ENCODE measurements around the gene PLEKHG5. TPM values are rescaled to one million over a fixed set of nuclear protein-coding genes. Genes with fewer than 3 reads are reported as not detected.
"Not testable (repeated sequence)": the region's sequence is repeated elsewhere in the genome, so short reads cannot be mapped to it uniquely, and the experiment has no call there.

PLEKHG5 gene
- total RNA-seq, 1 donor from 2014 or later = 24.5 TPM

GRCh38 chr1:6445062-6445763, 46.3 kb downstream of the PLEKHG5 start:
- DNase-seq = no peak

- DNase-seq = no peak
These were observed 47.1 kb downstream of the PLEKHG5 start for GRCh38 chr1:6444377-6444776.

DNA sequence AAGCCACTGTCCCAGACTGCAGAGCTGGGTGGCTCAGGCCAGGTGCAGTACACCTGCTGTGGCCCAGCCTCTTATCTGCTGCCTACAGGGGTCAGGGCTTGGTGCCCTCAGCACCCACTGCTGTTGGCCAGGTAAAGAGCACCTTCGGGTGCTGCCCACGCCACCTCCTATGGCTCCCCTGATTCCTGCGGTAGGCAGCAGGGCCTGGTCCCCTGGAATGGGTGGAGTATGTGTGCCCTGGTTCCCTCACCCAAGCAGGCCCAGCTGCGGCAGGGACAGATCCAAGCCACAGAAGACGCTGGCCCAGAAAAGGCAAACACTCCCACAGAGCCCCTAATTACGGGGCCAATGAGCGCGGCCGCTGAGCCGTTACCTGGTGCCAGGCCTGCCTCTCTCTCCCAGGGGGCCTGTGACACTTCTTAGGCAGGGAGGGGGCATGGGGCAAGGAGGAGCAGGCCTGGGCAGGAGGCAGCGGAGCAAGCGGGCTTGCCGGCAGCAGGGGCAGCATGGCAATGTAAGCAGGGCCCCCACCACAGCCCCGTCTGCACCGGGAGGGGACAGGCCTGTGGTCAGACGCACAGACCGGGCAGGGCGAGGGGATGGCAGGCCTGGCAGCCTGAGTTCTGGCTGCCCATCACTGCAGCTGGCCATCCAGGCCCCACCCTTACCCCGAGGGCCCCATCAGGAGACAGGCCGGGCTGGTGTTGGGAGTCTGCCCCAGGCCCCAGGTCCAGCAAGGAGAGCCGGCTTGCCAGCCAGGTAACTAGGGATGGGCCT, 47.9 kb downstream of the PLEKHG5 start:
- no peak for DNase-seq

DNA sequence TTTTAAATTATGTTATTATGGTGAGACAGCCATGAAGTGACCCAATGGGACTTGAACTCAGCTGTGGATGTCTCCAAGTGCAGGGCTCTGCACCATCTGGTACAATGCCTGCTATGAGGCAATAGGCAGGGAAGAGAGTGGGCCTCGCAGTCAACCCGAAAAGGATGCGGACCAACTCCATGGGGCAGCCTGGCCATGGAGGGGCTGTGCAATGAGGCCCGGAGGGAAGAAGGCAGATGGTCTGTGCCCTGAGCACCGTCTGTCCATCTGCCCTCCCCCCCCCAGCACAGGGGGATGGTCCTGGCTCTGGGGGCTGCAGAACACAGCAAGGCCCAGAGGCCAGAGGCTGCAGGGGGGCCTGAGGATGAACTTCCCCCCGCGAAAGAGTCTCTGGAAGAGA, 49.9 kb downstream of the PLEKHG5 start:
- DNase-seq = no peak

GRCh38 chr1:6440198-6441126, 51.0 kb downstream of the PLEKHG5 start:
- DNase-seq = no peak

- peak; percentile 71 for DNase-seq
These were observed 53.4 kb downstream of the PLEKHG5 start for GRCh38 chr1:6438047-6438525.

GRCh38 chr1:6437012-6437700, 54.3 kb downstream of the PLEKHG5 start:
- DNase-seq = not testable (repeated sequence)

DNA sequence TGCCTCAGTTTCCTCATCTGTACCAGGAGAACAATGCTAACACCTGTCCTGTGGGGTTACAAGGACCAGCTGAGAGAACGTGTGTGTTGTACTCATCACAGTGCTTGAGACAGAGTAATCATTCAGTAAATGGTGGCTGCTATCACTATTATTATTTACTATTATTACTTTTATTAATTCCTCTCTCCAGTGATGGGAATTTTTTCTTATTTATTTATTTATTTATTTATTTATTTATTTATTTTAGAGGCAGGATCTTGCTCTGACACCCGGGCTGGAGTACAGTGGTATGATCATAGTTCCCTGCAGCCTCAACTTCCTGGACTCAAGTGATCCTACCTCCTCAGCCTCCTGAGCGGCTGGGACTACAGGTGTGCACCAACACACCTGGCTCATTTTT, 55.2 kb downstream of the PLEKHG5 start:
- not testable (repeated sequence) for DNase-seq

DNA sequence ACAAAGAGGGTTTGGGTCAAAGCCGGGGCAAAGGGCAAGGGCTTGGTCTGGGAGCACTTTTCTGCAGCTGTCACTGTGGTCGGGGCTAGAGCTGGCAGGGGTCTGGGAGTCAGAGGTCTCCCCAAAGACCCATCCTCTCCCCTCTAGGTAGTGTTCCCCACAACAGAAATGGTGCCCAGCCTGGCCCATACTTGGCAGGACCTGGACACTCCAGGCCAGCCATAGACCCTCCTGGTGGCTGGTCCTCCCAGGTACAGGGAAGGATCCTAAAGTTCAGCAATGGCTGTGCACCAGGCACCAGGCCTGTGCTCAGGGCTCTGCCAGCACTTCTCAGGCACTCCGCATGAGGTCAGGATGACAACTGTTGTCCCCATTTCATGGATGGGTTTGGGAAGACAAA, 55.9 kb downstream of the PLEKHG5 start:
- DNase-seq = no peak

GRCh38 chr1:6435129-6435528, 56.3 kb downstream of the PLEKHG5 start:
- no peak for DNase-seq

- no peak for DNase-seq
These were observed 57.3 kb downstream of the PLEKHG5 start for GRCh38 chr1:6434186-6434585.

- DNase-seq = not testable (repeated sequence)
These were observed 59.6 kb downstream of the PLEKHG5 start for GRCh38 chr1:6431645-6432579.

DNA sequence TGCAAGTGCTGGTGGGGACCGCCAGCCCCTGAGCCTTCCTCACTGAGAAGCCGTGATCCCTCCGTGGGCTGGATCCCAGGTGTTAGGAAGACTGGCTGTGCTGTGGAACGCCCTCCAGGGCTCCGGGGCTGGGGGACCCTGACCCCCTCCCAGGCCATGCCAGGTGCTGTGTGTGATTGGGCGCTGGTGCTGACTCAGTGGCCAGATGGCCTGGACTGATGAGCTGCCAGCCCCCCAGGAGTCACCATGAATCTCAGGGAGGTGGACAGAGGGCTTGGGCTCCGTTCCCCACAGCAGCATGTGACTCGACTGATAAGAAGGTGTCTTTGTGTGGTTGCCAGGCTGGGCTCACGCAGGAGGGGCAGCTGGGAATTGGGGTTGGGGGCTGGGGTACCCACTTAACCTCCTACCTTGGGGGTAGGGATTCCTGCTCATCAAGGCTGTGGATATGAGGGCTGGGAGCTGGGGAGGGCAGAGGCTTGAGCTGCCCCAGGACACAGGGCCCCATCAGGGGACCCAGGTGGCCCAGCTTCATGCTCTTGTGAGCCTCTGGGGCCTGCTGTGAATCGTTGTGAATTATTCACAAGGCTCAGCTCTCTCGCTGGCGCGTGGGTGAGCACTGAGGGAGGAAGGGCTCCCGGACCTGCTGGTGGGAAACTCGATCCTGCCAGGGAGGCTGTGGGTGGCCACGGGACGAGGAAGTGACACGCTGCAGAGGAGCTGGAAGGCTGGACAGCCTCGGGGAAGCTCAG, 61.6 kb downstream of the PLEKHG5 start:
- DNase-seq = not testable (repeated sequence)

GRCh38 chr1:6428453-6428852, 63.0 kb downstream of the PLEKHG5 start:
- not testable (repeated sequence) for DNase-seq

DNA sequence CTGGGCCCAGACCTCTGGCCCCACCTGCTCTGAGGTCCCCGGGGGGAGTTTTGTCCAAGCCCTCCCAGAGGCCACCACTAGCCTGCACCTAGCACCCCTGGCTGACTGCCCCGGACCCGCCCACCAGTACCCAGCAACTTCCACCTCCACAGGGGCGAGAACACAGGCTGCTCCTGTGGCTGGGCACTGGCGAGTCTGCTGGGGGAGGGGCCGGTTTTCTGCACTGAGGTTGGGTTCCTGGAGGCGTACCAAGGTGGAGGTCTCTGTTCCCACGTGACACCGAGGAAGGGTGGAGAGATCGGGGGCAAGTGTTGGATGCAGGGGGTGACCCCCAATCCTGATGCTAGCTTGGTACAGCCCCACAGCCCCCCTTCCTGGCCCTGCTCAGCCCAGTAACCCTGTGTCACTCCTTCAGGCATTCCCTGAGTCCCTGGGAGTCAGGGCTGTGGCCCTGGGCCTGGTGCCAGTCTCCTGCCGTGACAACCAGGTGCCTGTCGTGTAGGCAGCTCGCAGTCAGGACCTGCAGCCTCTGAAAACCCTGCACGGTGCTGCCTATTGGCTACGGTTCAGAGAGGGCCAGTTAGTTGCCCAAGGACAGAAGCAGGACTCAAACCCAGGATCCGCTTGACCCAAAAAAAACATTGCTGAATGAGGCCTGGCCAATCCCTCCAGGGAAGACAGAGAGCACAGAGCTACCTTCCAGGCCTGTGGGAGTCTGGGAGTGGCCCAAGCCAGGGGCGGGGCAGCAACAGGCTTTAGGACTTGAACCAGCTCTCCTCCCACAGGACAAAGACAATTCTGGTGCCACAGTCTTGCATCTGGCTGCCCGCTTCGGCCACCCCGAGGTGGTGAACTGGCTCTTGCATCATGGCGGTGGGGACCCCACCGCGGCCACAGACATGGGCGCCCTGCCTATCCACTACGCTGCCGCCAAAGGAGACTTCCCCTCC, 63.8 kb downstream of the PLEKHG5 start:
- DNase-seq = no peak

DNA sequence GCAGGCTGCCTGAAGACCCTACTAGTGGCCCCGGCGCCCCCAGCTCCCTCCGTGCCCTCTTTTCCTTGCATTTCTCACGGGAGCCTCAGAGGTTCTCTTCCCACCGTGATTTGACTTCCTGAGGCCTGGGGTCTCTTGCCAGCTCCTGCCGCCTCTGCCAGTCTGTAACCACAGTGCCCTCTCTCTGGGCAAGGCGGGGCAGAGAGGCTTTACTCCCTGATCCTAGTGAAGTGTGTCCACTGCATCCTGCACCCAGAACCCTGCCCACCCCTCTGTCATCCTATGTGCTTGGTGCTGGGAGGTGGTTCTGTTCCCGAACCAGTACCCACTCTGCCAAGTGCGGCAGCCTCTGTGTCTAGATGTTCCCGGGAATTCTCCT, 64.5 kb downstream of the PLEKHG5 start:
- DNase-seq = no peak

DNA sequence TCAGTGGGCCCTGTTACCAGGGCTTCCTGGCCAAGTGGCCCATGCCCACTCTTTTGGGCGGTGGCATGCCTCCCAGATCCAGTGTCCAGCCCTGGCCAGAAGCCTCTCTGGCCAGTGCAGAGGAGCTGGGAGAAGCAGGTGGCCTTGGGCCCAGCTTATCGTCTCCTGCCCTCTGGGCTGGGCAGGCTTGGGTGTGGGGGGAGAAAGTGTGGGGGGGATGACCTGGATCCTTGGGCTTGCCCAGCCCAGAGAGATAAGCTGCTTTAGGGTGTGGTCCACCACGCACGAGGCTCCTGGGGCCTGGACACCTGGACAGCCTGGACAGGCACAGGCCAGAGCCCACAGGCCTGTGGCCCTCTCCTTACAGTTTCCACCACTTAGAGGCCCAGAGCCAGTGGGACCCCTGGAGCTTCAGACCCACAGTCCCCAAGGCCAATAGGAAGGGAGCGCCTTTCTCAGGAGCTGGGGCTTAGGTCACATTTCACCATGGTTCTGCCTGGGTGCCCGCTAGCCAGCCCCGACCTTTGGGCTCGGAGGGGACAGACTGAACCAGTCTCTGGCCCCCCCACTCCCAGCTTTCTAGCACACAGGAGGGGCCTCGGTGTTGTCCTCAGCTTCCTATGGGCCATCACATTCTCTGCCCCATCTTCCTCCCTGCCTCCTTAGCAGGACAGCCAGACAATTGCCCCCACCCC, 65.0 kb downstream of the PLEKHG5 start:
- no peak for DNase-seq

DNA sequence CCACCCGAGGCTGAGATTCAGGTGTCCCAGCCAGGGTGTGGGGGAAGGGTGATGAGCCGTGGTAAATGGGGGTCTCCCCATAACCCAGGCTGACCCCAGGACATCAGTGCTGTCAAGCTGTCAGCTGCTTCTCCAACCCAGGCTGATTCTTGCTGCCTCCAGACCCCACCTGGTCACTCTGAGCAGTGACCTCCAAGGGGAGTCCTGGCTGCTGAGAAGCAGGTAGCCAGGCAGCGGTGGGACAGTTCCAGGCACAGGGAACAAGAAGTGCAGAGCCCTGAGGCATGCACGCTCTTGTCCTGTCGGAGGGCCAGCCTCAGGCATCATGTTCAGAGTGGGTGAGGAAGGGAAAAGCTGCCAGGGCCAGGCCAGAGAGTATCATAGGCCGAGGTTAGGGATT, 65.8 kb downstream of the PLEKHG5 start:
- DNase-seq = no peak
